CD4-positive, alpha-beta T cell (primary cell): ENCODE data around the gene ASB18. TPM values are rescaled to one million over a fixed set of nuclear protein-coding genes. Genes with fewer than 3 reads are reported as not detected.

Experiments used
- ATAC-seq: fragments of 200-7000 bp; cut with Tn5 transposase; one replicate; pipeline ENCODE4 v1.10.0; 2022; ENCODE audit warnings: mild to moderate bottlenecking; ENCODE audit not compliant: poor library complexity
- CTCF ChIA-PET: fragments of 350-600 bp; sonication (Branson Sonifier 250); formaldehyde crosslinking; loops from one replicate; lab custom pipeline; 2021; ENCODE audit warnings: antibody characterized with exemption, inconsistent platforms; lab: Charles Lee
- POLR2A ChIA-PET: fragments of 350-600 bp; sonication (Branson Sonifier 250); formaldehyde crosslinking; loops from one replicate; lab custom pipeline; 2021; ENCODE audit warnings: antibody characterized with exemption, inconsistent platforms; lab: Charles Lee
- DNase-seq, 14 experiments: peaks; one replicate each; pipeline ENCODE4 v3.0.0-alpha.2; 2013 to 2020; ENCODE audit warnings: mixed read lengths in 2 of 14
- H3K27ac ChIP-seq, 2 donors: one replicate each; pipeline versions ENCODE4 v1.5.1 to v1.7.0; 2013; ENCODE audit warnings: low read length in 2 of 2, low read depth in 1 of 2, mild to moderate bottlenecking in 1 of 2
- H3K27me3 ChIP-seq, 2 experiments: 1 replicate in 1 of 2; 2 replicates in 1 of 2; pipeline versions ENCODE4 v1.6.1 to v1.7.0; 2013; ENCODE audit warnings: low read length in 2 of 2, control low read depth in 1 of 2, mild to moderate bottlenecking in 1 of 2, moderate library complexity in 1 of 2; ENCODE audit not compliant: insufficient read depth in 2 of 2, control insufficient read depth in 1 of 2
- H3K36me3 ChIP-seq: one replicate; pipeline ENCODE4 v1.6.1; 2013; ENCODE audit warnings: low read length, control low read depth; ENCODE audit not compliant: insufficient read depth
- H3K4me1 ChIP-seq: one replicate; pipeline ENCODE4 v1.6.1; 2013; ENCODE audit warnings: low read length, control low read depth; ENCODE audit not compliant: insufficient read depth
- H3K4me3 ChIP-seq: one replicate; pipeline ENCODE4 v1.5.1; 2013; ENCODE audit warnings: mild to moderate bottlenecking, low read length, moderate library complexity
- H3K9me3 ChIP-seq, 2 experiments: 1 replicate in 1 of 2; 2 replicates in 1 of 2; pipeline versions ENCODE4 v1.6.1 to v1.7.0; 2013; ENCODE audit warnings: low read length in 2 of 2, mild to moderate bottlenecking in 2 of 2, control low read depth in 1 of 2, moderate library complexity in 1 of 2; ENCODE audit not compliant: control insufficient read depth in 1 of 2, insufficient read depth in 1 of 2
- H3K27ac Mint-ChIP-seq: one replicate; pipeline ENCODE4 v1.8.0; 2020; ENCODE audit warnings: mixed read lengths
- H3K27me3 Mint-ChIP-seq: one replicate; pipeline ENCODE4 v1.8.0; 2021; ENCODE audit warnings: mixed read lengths
- H3K36me3 Mint-ChIP-seq: one replicate; pipeline ENCODE4 v1.8.0; 2021; ENCODE audit warnings: low read depth, mixed read lengths
- H3K4me1 Mint-ChIP-seq: one replicate; pipeline ENCODE4 v1.8.0; 2021; ENCODE audit warnings: low read depth, mixed read lengths
- H3K4me3 Mint-ChIP-seq: one replicate; pipeline ENCODE4 v1.8.0; 2020; ENCODE audit warnings: mild to moderate bottlenecking, mixed read lengths
- H3K9me3 Mint-ChIP-seq: one replicate; pipeline ENCODE4 v1.8.0; 2020; ENCODE audit warnings: mixed read lengths
- CTCF ChIP-seq: fragments of 200-600 bp; IDR thresholded peaks from one replicate; pipeline ENCODE4 v1.8.0; 2022; ENCODE audit warnings: antibody characterized with exemption, mild to moderate bottlenecking
- intact Hi-C, 2 experiments: fragments of 100-400 bp; cut with DNase I in 1 of 2; cut with micrococcal nuclease in 1 of 2; formaldehyde crosslinking; loops; one replicate each; pipeline versions ENCODE4 v1.15.1 to v1.9.0; 2023 to 2025; cut with DNase I, micrococcal nuclease
- total RNA-seq, 174 experiments: library from RNA in 2 of 174; stranded (reverse) in 2 of 174; gene quantifications; one replicate each; pipeline ENCODE4 v1.2.3 and lab custom pipeline; 2021 to 2026

ASB18 gene
- total RNA-seq, 2 experiments from 2014 or later = not detected

- H3K36me3 Mint-ChIP-seq = no peaks in the 10 kb centered on the region
- no peak for TF ChIP-seq CTCF
- intact Hi-C loops = no loop called here
- ATAC-seq = no peak
- H3K27ac ChIP-seq = no peak overlapping the region
- H3K27ac Mint-ChIP-seq = no peak overlapping the region
- peaks cover 9 to 14% of the 10 kb centered on the region in 2 experiments for H3K9me3 ChIP-seq
- peaks cover 25% of the 10 kb centered on the region for H3K27me3 Mint-ChIP-seq
- H3K4me3 Mint-ChIP-seq = no peak overlapping the region
- peaks cover 5% of the 10 kb centered on the region for H3K9me3 Mint-ChIP-seq
- ChIA-PET CTCF (no interaction called here), POLR2A (no interaction called here)
- H3K4me1 Mint-ChIP-seq = no peaks in the 10 kb centered on the region
- H3K4me1 ChIP-seq = no peaks in the 10 kb centered on the region
- H3K27me3 ChIP-seq = peaks cover 4 to 11% of the 10 kb centered on the region in 2 experiments
- no peaks in the 10 kb centered on the region for H3K36me3 ChIP-seq
- DNase-seq = no peak
- no peak overlapping the region for H3K4me3 ChIP-seq
Observed at GRCh38 chr2:236210536-236210935, 53.7 kb downstream of the ASB18 start.

- Mint-ChIP-seq H3K36me3 (no peaks in the 10 kb centered on the region), H3K4me1 (no peaks in the 10 kb centered on the region), H3K27ac (no peak overlapping the region), H3K4me3 (no peak overlapping the region), H3K9me3 (peaks cover 5% of the 10 kb centered on the region), H3K27me3 (peaks cover 23% of the 10 kb centered on the region)
- ChIA-PET POLR2A (no interaction called here), CTCF (no interaction called here)
- no peak for ATAC-seq
- peaks cover 4 to 11% of the 10 kb centered on the region in 2 experiments for H3K27me3 ChIP-seq
- no peaks in the 10 kb centered on the region for H3K4me1 ChIP-seq
- intact Hi-C loops = no loop called here
- no peak for DNase-seq
- H3K36me3 ChIP-seq = no peaks in the 10 kb centered on the region
- H3K9me3 ChIP-seq = peaks cover 9 to 18% of the 10 kb centered on the region in 2 experiments
- TF ChIP-seq CTCF = no peak
- H3K4me3 ChIP-seq = no peak overlapping the region
- no peak overlapping the region for H3K27ac ChIP-seq
Observed at GRCh38 chr2:236209996-236210395, 54.2 kb downstream of the ASB18 start.

- no peaks in the 10 kb centered on the region for H3K36me3 ChIP-seq
- H3K4me1 ChIP-seq = no peaks in the 10 kb centered on the region
- TF ChIP-seq CTCF = no peak
- no peak overlapping the region for H3K27ac ChIP-seq
- H3K27me3 ChIP-seq = peaks cover 4 to 11% of the 10 kb centered on the region in 2 experiments
- Mint-ChIP-seq H3K27me3 (peaks cover 23% of the 10 kb centered on the region), H3K9me3 (peaks cover 5% of the 10 kb centered on the region), H3K36me3 (no peaks in the 10 kb centered on the region), H3K4me1 (no peaks in the 10 kb centered on the region), H3K4me3 (no peak overlapping the region), H3K27ac (no peak overlapping the region)
- no peak for DNase-seq
- ATAC-seq = no peak
- intact Hi-C loops = no loop called here
- peaks cover 9 to 19% of the 10 kb centered on the region in 2 experiments for H3K9me3 ChIP-seq
- CTCF ChIA-PET = no interaction called here
- POLR2A ChIA-PET = no interaction called here
- no peak overlapping the region for H3K4me3 ChIP-seq
Observed at GRCh38 chr2:236209535-236209934, 54.7 kb downstream of the ASB18 start.
